Peyer's patch (tissue), 4 donors: ENCODE data around the gene LSP1. TPM values are rescaled to one million over a fixed set of nuclear protein-coding genes. Genes with fewer than 3 reads are reported as not detected.
"Not testable (repeated sequence)": the region's sequence is repeated elsewhere in the genome, so short reads cannot be mapped to it uniquely, and the experiment has no call there.

Source experiments
- DNase-seq, 3 donors: peaks; one replicate each; pipeline ENCODE4 v3.0.0-alpha.2; 2017 to 2019
- H3K27ac ChIP-seq, 4 donors: fragments of 200-600 bp; sonication (generic); one replicate each; pipeline ENCODE4 v1.5.1; 2016 to 2019
- H3K27me3 ChIP-seq, 2 donors: fragments of 200-600 bp; sonication (generic); one replicate each; pipeline ENCODE4 v1.5.1; 2019
- H3K36me3 ChIP-seq, 3 donors: fragments of 200-600 bp; sonication (generic); one replicate each; pipeline ENCODE4 v1.5.1; 2016 to 2019
- H3K4me1 ChIP-seq, 4 donors: fragments of 200-600 bp; sonication (generic); one replicate each; pipeline ENCODE4 v1.5.1; 2016 to 2019
- H3K4me3 ChIP-seq, 4 donors: fragments of 200-600 bp; sonication (generic); 1 replicate in 3 of 4; 2 replicates in 1 of 4; pipeline ENCODE4 v1.5.1; 2016 to 2019; ENCODE audit warnings: mild to moderate bottlenecking in 1 of 4
- H3K9me3 ChIP-seq, 4 donors: fragments of 200-600 bp; sonication (generic); one replicate each; pipeline ENCODE4 v1.5.1; 2016 to 2019; ENCODE audit warnings: mild to moderate bottlenecking in 1 of 4
- CTCF ChIP-seq, 6 experiments: fragments of 450-650 bp in 4 of 6; fragments of 200-600 bp in 2 of 6; sonication (generic) in 1 of 6; IDR thresholded peaks; one replicate each; pipeline ENCODE4 v1.5.1; 2017 to 2019; ENCODE audit warnings: antibody characterized with exemption in 6 of 6, mild to moderate bottlenecking in 3 of 6, moderate library complexity in 1 of 6
- POLR2A ChIP-seq, 2 donors: fragments of 450-650 bp; IDR thresholded peaks; one replicate each; pipeline ENCODE4 v1.5.1; 2017; ENCODE audit warnings: antibody characterized with exemption in 2 of 2, mild to moderate bottlenecking in 2 of 2, moderate library complexity in 2 of 2
- total RNA-seq, 4 donors: library from RNA; depleted of rRNA; stranded (reverse); fragments of >200 nt; gene quantifications; one replicate each; pipeline ENCODE4 v1.1.0, GENCODE V29; 2016

Gene LSP1
- total RNA-seq, 4 donors from 2014 or later: 10.6 to 175 (median 15.4) TPM

- peaks cover 0 to 38% (median 18%) of the 10 kb centered on the region in 4 donors for H3K4me1 ChIP-seq
- no peaks in the 10 kb centered on the region for H3K36me3 ChIP-seq
- no peaks in the 10 kb centered on the region for H3K9me3 ChIP-seq
- TF ChIP-seq POLR2A (IDR thresholded peaks at IDR 0.05) (no peak), CTCF (IDR thresholded peaks at IDR 0.05) (no peak)
- peak in 1 of 3 donors; percentile 47 for DNase-seq
- no peak overlapping the region for H3K4me3 ChIP-seq
- peak overlapping the region in 3 of 4 donors; percentile 38 to 77 (median 49) for H3K27ac ChIP-seq
- H3K27me3 ChIP-seq: no peaks in the 10 kb centered on the region
Observed at GRCh38 chr11:1875093-1875850, 22.4 kb downstream of the LSP1 start.

GRCh38 chr11:1875851-1876301, 23.0 kb downstream of the LSP1 start:
- H3K4me3 ChIP-seq, H3K27me3 ChIP-seq, DNase-seq, H3K36me3 ChIP-seq, H3K9me3 ChIP-seq: not testable (repeated sequence)
- Histone ChIP-seq H3K27ac (peak overlapping the region; percentile 55 to 77 (median 66)), H3K4me1 (peaks cover 0 to 34% (median 15%) of the 10 kb centered on the region in 4 donors)

GRCh38 chr11:1876361-1877063, 23.6 kb downstream of the LSP1 start:
- H3K27ac ChIP-seq: peak overlapping the region; percentile 55 to 77 (median 66)

GRCh38 chr11:1877211-1878136, 24.6 kb downstream of the LSP1 start:
- H3K27ac ChIP-seq: peak overlapping the region; percentile 55 to 77 (median 66)
- peak in 2 of 3 donors; percentile 57 to 58 for DNase-seq
- no peak overlapping the region for H3K4me3 ChIP-seq
- H3K27me3 ChIP-seq: no peaks in the 10 kb centered on the region
- peaks cover 0 to 45% (median 26%) of the 10 kb centered on the region in 4 donors for H3K4me1 ChIP-seq
- no peaks in the 10 kb centered on the region for H3K36me3 ChIP-seq
- no peak for TF ChIP-seq CTCF (IDR thresholded peaks at IDR 0.05)
- no peak for TF ChIP-seq POLR2A (IDR thresholded peaks at IDR 0.05)
- H3K9me3 ChIP-seq: no peaks in the 10 kb centered on the region

More at GRCh38 chr11:1876361-1877063, 23.6 kb downstream of the LSP1 start:
- TF ChIP-seq POLR2A (IDR thresholded peaks at IDR 0.05): no peak
- TF ChIP-seq CTCF (IDR thresholded peaks at IDR 0.05): peak in 5 of 6 experiments; percentile 17 to 53 (median 41)
- Histone ChIP-seq H3K4me3 (no peak overlapping the region), H3K36me3 (no peaks in the 10 kb centered on the region), H3K27me3 (no peaks in the 10 kb centered on the region), H3K9me3 (no peaks in the 10 kb centered on the region), H3K4me1 (peaks cover 0 to 35% (median 19%) of the 10 kb centered on the region in 4 donors)
- DNase-seq: peak; percentile 35 to 73 (median 65)

- no peak for TF ChIP-seq POLR2A (IDR thresholded peaks at IDR 0.05)
- no peaks in the 10 kb centered on the region for H3K27me3 ChIP-seq
- no peaks in the 10 kb centered on the region for H3K36me3 ChIP-seq
- H3K27ac ChIP-seq: peak overlapping the region; percentile 53 to 77 (median 66)
- peaks cover 0 to 46% (median 26%) of the 10 kb centered on the region in 4 donors for H3K4me1 ChIP-seq
- H3K4me3 ChIP-seq: no peak overlapping the region
- H3K9me3 ChIP-seq: no peaks in the 10 kb centered on the region
- peak in 2 of 3 donors; percentile 37 to 44 for DNase-seq
Observed at GRCh38 chr11:1878137-1879031, 25.5 kb downstream of the LSP1 start.
